SIG-M5 (cell line): ENCODE measurements around the gene UTF1.

Experiments used
- DNase-seq: peaks from one replicate; lab custom pipeline; 2025; lab: John Stamatoyannopoulos, UW

Gene UTF1

GRCh38 chr10:133229265-133230043, 563 bp upstream of the UTF1 start:
- DNase-seq: no peak

- no peak for DNase-seq
Observed at GRCh38 chr10:133230387-133231195, 574 bp downstream of the UTF1 start.

- no peak for DNase-seq
Observed at GRCh38 chr10:133231244-133231945, 1.4 kb downstream of the UTF1 start.

GRCh38 chr10:133231946-133232574, 2.0 kb downstream of the UTF1 start:
- no peak for DNase-seq

- DNase-seq: peak; percentile 4
Observed at GRCh38 chr10:133234796-133235195, 4.8 kb downstream of the UTF1 start.

- no peak for DNase-seq
Observed at GRCh38 chr10:133235265-133235855, 5.3 kb downstream of the UTF1 start.

- no peak for DNase-seq
Observed at GRCh38 chr10:133235932-133236331, 5.9 kb downstream of the UTF1 start.

GRCh38 chr10:133236401-133237240, 6.6 kb downstream of the UTF1 start:
- no peak for DNase-seq

GRCh38 chr10:133237241-133237587, 7.2 kb downstream of the UTF1 start:
- no peak for DNase-seq

- DNase-seq: no peak
Observed at GRCh38 chr10:133237588-133238465, 7.8 kb downstream of the UTF1 start, which contains the start of gene VENTX. Gene VENTX (plus strand): TSS chr10:133237855. CDS start chr10:133237915, 60 bp downstream.

- DNase-seq: no peak
Observed at GRCh38 chr10:133238466-133238804, 8.4 kb downstream of the UTF1 start.

- no peak for DNase-seq
Observed at GRCh38 chr10:133239990-133240389, 10.0 kb downstream of the UTF1 start.

GRCh38 chr10:133241501-133242205, 11.6 kb downstream of the UTF1 start:
- DNase-seq: no peak

GRCh38 chr10:133242611-133243356, 12.8 kb downstream of the UTF1 start:
- no peak for DNase-seq

GRCh38 chr10:133243593-133243992, 13.6 kb downstream of the UTF1 start:
- DNase-seq: no peak

- no peak for DNase-seq
Observed at GRCh38 chr10:133245439-133246235, 15.6 kb downstream of the UTF1 start.

GRCh38 chr10:133246236-133246626, 16.2 kb downstream of the UTF1 start:
- no peak for DNase-seq
